Common myeloid progenitor, CD34-positive (primary cell): ENCODE results near the gene TMEM9.

Experiments
- CTCF ChIA-PET: fragments of 350-600 bp; sonication (Branson Sonifier 250); formaldehyde crosslinking; loops from one replicate; lab custom pipeline; 2021; ENCODE audit warnings: antibody characterized with exemption; lab: Charles Lee
- POLR2A ChIA-PET: fragments of 350-600 bp; sonication (Branson Sonifier 250); formaldehyde crosslinking; loops from one replicate; lab custom pipeline; 2021; ENCODE audit warnings: antibody characterized with exemption; lab: Charles Lee
- DNase-seq, 3 donors: peaks; one replicate each; pipeline versions ENCODE4 v3.0.0 to v3.0.0-alpha.2; 2013
- H3K27ac ChIP-seq, 2 experiments: 1 replicate in 1 of 2; 2 replicates in 1 of 2; pipeline ENCODE4 v1.7.0; 2013; ENCODE audit warnings: inconsistent platforms in 2 of 2, low read length in 2 of 2, mild to moderate bottlenecking in 2 of 2, low read depth in 1 of 2, moderate library complexity in 1 of 2; ENCODE audit not compliant: severe bottlenecking in 2 of 2, insufficient read depth in 1 of 2, poor library complexity in 1 of 2
- H3K27me3 ChIP-seq, 5 experiments: replicated peaks in 2 of 5; 1 replicate in 3 of 5; 2 replicates in 2 of 5; pipeline versions ENCODE4 v1.6.1 to v1.7.0; 2013; ENCODE audit warnings: low read length in 4 of 5, mild to moderate bottlenecking in 2 of 5, moderate library complexity in 2 of 5, inconsistent platforms in 1 of 5; ENCODE audit not compliant: insufficient read depth in 5 of 5, control insufficient read depth in 4 of 5
- H3K36me3 ChIP-seq, 4 experiments: 1 replicate in 2 of 4; 2 replicates in 2 of 4; pipeline versions ENCODE4 v1.6.1 to v1.7.0; 2013; ENCODE audit warnings: low read length in 3 of 4, control low read depth in 1 of 4, mild to moderate bottlenecking in 1 of 4; ENCODE audit not compliant: control insufficient read depth in 4 of 4, insufficient read depth in 4 of 4
- H3K4me1 ChIP-seq, 4 experiments: 1 replicate in 3 of 4; 2 replicates in 1 of 4; pipeline versions ENCODE4 v1.6.1 to v1.7.1; 2013; ENCODE audit warnings: low read length in 3 of 4, mild to moderate bottlenecking in 3 of 4, control low read depth in 1 of 4, inconsistent platforms in 1 of 4, moderate library complexity in 1 of 4; ENCODE audit not compliant: control insufficient read depth in 4 of 4, insufficient read depth in 4 of 4; ENCODE audit errors: control extremely low read depth in 1 of 4
- H3K4me3 ChIP-seq, 7 experiments: 1 replicate in 4 of 7; 2 replicates in 3 of 7; pipeline versions ENCODE4 v1.5.1 to v1.7.0; 2013; ENCODE audit warnings: mild to moderate bottlenecking in 7 of 7, low read length in 6 of 7, moderate library complexity in 6 of 7, inconsistent platforms in 2 of 7, low read depth in 2 of 7, control low read depth in 1 of 7; ENCODE audit not compliant: insufficient read depth in 4 of 7, control insufficient read depth in 1 of 7; ENCODE audit errors: extremely low read depth in 1 of 7
- H3K9me3 ChIP-seq, 5 experiments: 1 replicate in 4 of 5; 2 replicates in 1 of 5; pipeline versions ENCODE4 v1.6.1 to v1.7.1; 2013; ENCODE audit warnings: low read length in 4 of 5, mild to moderate bottlenecking in 2 of 5, inconsistent platforms in 1 of 5, low read depth in 1 of 5, moderate library complexity in 1 of 5; ENCODE audit not compliant: control insufficient read depth in 4 of 5, insufficient read depth in 2 of 5; ENCODE audit errors: control extremely low read depth in 1 of 5
- whole genome bisulfite sequencing: methylation state at CpG from one replicate; pipeline ENCODE4 v1.1.5; 2013; ENCODE audit not compliant: insufficient coverage; 5-methylcytosine and 5-hydroxymethylcytosine counted together

Gene TMEM9

DNA sequence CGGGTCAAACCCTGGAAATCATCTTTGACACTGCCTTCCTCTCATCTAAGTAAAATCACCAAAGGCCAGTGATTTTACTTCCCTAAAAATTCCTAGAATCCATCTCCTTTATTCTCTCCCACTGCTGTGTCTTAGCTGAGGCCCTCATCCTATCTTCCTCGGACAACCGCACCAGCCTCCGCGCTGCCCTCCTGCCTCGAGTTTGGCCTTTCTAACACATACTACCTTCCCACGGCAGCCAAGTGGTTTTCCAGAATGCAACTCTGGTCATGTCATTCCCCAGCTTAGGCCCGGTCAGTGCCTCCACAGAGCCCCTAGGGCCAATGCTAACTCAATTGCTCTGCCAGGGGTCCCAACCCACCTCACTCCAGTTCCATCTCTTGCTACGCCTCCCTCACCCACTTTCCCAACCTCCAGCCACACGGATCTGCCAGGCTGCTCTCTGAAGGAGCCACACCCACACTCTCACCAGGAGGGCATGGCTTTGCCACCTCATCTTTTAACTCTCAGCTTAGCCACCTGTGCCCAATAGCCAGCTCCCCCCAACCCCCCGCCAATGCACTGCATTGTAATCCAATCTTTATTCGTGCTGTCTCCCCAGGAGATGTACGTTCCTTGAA is 6.8 kb downstream of the TMEM9 start:
- no peak overlapping the region for H3K27ac ChIP-seq
- no peaks in the 10 kb centered on the region for H3K4me1 ChIP-seq
- peaks cover 15 to 87% (median 77%) of the 10 kb centered on the region in 4 experiments for H3K36me3 ChIP-seq
- no peak for DNase-seq
- CTCF ChIA-PET, result interaction anchor here (2.1 to 13.0 kb wide), 3 partner anchors 9 to 28 kb away, joined by 4 to 89 read pairs (median 6); no protein-coding TSS in a partner anchor
- no peak overlapping the region for H3K4me3 ChIP-seq
- H3K27me3 ChIP-seq, result no peaks in the 10 kb centered on the region
- 94% methylated on average over 11 of the region's 13 CpGs for WGBS
- H3K9me3 ChIP-seq, result no peaks in the 10 kb centered on the region
- POLR2A ChIA-PET, result no interaction called here

GRCh38 chr1:201146626-201147390 is 7.5 kb downstream of the TMEM9 start:
- H3K4me1 ChIP-seq, result no peaks in the 10 kb centered on the region
- no peak overlapping the region for H3K4me3 ChIP-seq
- no peak for DNase-seq
- H3K27ac ChIP-seq, result no peak overlapping the region
- H3K27me3 ChIP-seq, result no peaks in the 10 kb centered on the region
- 97% methylated on average over 16 of the region's 17 CpGs for WGBS
- no peaks in the 10 kb centered on the region for H3K9me3 ChIP-seq
- ChIA-PET POLR2A (no interaction called here), CTCF (interaction anchor here (1.2 to 13.0 kb wide), 5 partner anchors 9 to 29 kb away, joined by 3 to 89 read pairs (median 4); no protein-coding TSS in a partner anchor)
- peaks cover 16 to 92% (median 78%) of the 10 kb centered on the region in 4 experiments for H3K36me3 ChIP-seq

DNA sequence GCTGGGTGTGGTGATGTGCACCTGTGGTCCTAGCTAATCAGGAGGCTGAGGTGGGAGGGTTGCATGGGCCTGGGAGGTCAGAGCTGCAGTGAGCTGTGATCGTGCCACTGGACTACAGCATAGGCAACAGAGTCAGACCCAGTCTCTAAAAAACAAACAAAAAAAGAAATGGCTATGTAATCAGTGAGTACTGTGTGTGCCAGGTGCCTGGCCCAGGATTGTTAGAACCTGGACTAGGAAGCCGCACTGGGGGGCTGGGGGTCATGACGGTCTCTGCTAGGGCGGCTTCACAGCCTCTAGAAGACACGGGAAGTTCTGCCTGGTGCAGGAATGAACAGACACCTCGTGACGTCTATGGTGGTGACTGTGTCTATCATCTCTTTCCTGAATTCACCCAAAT is 8.5 kb downstream of the TMEM9 start:
- CTCF ChIA-PET, result interaction anchor here (0.5 to 2.1 kb wide), 4 partner anchors 8 to 30 kb away, joined by 3 to 6 read pairs (median 4); no protein-coding TSS in a partner anchor
- H3K9me3 ChIP-seq, result no peaks in the 10 kb centered on the region

GRCh38 chr1:201145132-201145531 is 9.1 kb downstream of the TMEM9 start:
- WGBS, result 97% methylated on average over 3 of the region's 3 CpGs
- peaks cover 17 to 94% (median 80%) of the 10 kb centered on the region in 4 experiments for H3K36me3 ChIP-seq
- POLR2A ChIA-PET, result no interaction called here
- CTCF ChIA-PET, result interaction anchor here (0.5 kb wide), 1 partner anchor 21 kb away, joined by 4 read pairs; no protein-coding TSS in a partner anchor
- H3K9me3 ChIP-seq, result no peaks in the 10 kb centered on the region
- H3K4me3 ChIP-seq, result no peak overlapping the region
- no peaks in the 10 kb centered on the region for H3K27me3 ChIP-seq
- no peak overlapping the region for H3K27ac ChIP-seq
- H3K4me1 ChIP-seq, result no peaks in the 10 kb centered on the region
- no peak for DNase-seq

More for the DNA sequence above, 8.5 kb downstream of the TMEM9 start:
- H3K36me3 ChIP-seq, result peaks cover 17 to 94% (median 79%) of the 10 kb centered on the region in 4 experiments
- H3K4me3 ChIP-seq, result no peak overlapping the region
- H3K27ac ChIP-seq, result no peak overlapping the region
- DNase-seq, result no peak
- no peaks in the 10 kb centered on the region for H3K27me3 ChIP-seq
- WGBS, result 93% methylated on average over 6 of the region's 7 CpGs
- H3K4me1 ChIP-seq, result no peaks in the 10 kb centered on the region
- POLR2A ChIA-PET, result no interaction called here

DNA sequence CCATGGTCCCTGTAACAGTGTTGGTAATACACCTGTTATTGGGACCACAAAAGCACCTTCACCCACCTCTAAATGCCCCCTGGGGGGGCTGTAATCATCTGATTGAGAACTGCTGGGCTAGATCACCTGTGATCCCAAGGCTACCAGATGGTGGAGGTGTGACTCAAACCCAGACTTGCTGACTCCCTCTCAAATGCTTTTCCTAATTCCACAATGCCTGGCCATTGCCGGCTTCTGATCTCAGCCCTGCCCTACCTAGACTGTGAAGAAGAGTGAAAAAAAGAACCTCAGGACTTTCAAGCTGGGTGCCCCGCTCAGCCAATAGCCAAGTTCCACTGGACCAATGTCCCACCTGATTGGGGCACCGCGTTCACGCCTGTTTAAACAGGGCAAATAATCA is 9.6 kb downstream of the TMEM9 start:
- H3K4me3 ChIP-seq, result no peak overlapping the region
- no peaks in the 10 kb centered on the region for H3K27me3 ChIP-seq
- no peaks in the 10 kb centered on the region for H3K9me3 ChIP-seq
- 67% methylated on average over 3 of the region's 5 CpGs for WGBS
- CTCF ChIA-PET, result no interaction called here
- no peaks in the 10 kb centered on the region for H3K4me1 ChIP-seq
- POLR2A ChIA-PET, result no interaction called here
- H3K27ac ChIP-seq, result no peak overlapping the region
- peaks cover 17 to 94% (median 80%) of the 10 kb centered on the region in 4 experiments for H3K36me3 ChIP-seq
- DNase-seq, result no peak

- WGBS, result 99% methylated on average over 14 of the region's 18 CpGs
- Histone ChIP-seq H3K27ac (no peak overlapping the region), H3K4me3 (no peak overlapping the region), H3K36me3 (peaks cover 14 to 97% (median 83%) of the 10 kb centered on the region in 4 experiments), H3K9me3 (no peaks in the 10 kb centered on the region), H3K4me1 (no peaks in the 10 kb centered on the region), H3K27me3 (no peaks in the 10 kb centered on the region)
- ChIA-PET POLR2A (no interaction called here), CTCF (no interaction called here)
- no peak for DNase-seq
Measured at GRCh38 chr1:201143726-201144635, 10.3 kb downstream of the TMEM9 start.
